Ishikawa (cell line): ENCODE measurements around the gene IRX2.

ENCODE experiments used
- CEBPB ChIP-seq: IDR thresholded peaks from 2 replicates; pipeline ENCODE4 v1.6.1; 2012
- CREB1 ChIP-seq: IDR thresholded peaks from 2 replicates; pipeline ENCODE4 v1.6.1; 2012; ENCODE audit warnings: low read depth
- EGR1 ChIP-seq: IDR thresholded peaks from 2 replicates; pipeline ENCODE4 v1.6.1; 2012
- EP300 ChIP-seq: IDR thresholded peaks from 2 replicates; pipeline ENCODE4 v1.6.1; 2012; ENCODE audit warnings: borderline replicate concordance
- FOXM1 ChIP-seq: IDR thresholded peaks from 2 replicates; pipeline ENCODE4 v1.6.1; 2012; ENCODE audit warnings: low read depth, borderline replicate concordance
- NFIC ChIP-seq: IDR thresholded peaks from 2 replicates; pipeline ENCODE4 v1.6.1; 2012
- RAD21 ChIP-seq: IDR thresholded peaks from 2 replicates; pipeline ENCODE4 v1.6.1; 2012; ENCODE audit warnings: low read depth
- TAF1 ChIP-seq: IDR thresholded peaks from 2 replicates; pipeline ENCODE4 v1.6.1; 2012; ENCODE audit warnings: low read depth, mild to moderate bottlenecking
- TCF12 ChIP-seq: IDR thresholded peaks from 2 replicates; pipeline ENCODE4 v1.6.1; 2012; ENCODE audit warnings: low read depth
- TEAD4 ChIP-seq: IDR thresholded peaks from 2 replicates; pipeline ENCODE4 v1.6.1; 2012
- USF1 ChIP-seq: IDR thresholded peaks from 2 replicates; pipeline ENCODE4 v1.6.1; 2012
- YY1 ChIP-seq: IDR thresholded peaks from 2 replicates; pipeline ENCODE4 v1.6.1; 2012; ENCODE audit warnings: low read depth
- ZBTB7A ChIP-seq: IDR thresholded peaks from 2 replicates; pipeline ENCODE4 v1.6.1; 2012; ENCODE audit warnings: low read depth
- TF ChIP-seq, protein P1 (sequence below): IDR thresholded peaks from 2 replicates; pipeline ENCODE4 v1.6.1; 2012
- TF ChIP-seq, protein P2 (sequence below): IDR thresholded peaks from 2 replicates; pipeline ENCODE4 v1.6.1; 2012; ENCODE audit warnings: low read depth, mild to moderate bottlenecking

The IRX2 gene

DNA sequence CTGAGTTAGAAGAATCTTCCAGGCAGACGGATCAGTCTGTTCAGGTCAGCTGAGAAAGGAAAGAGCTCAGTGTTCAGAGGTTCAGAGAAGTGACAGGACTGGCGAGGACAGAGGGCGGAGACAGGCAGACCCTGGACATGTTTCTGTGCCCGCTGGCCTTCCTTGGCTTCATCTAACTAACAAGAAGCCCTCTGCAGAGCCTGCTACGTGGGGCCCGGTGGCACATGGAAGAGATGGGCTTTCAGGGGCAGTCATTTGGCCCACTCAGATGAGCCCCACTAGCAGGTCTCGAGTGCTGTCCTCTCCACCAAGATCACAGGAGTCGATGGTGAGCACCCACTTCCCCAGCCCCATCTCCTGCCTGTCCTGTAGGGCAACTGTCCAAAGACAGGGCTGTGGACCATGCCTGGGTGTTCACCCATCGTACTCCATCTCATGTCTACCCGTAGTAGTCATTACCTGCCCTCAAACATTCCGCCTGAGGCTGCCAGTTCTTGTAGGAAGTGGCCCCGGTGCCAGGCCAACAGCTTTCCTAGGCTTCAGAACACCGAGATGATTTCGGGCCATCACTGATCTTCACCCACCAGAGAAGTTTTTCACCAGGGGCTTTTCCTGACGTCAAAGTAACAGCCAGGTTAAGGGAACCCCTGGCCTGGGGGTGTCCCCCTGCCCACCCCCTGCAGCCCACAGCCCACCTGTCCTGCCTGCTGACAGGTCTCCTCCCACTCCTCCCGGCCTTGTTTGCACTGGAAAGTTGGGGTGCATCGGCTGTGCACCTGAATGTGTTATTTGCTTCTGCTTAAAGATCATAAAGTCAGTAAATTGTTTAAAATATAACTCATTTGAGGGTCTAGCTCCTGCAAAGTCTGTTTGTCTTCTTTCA, 14.0 kb downstream of the IRX2 start:
- TF ChIP-seq, protein P1, sequence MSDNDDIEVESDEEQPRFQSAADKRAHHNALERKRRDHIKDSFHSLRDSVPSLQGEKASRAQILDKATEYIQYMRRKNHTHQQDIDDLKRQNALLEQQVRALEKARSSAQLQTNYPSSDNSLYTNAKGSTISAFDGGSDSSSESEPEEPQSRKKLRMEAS: no peak
- no peak for TF ChIP-seq TEAD4
- TF ChIP-seq, protein P2, sequence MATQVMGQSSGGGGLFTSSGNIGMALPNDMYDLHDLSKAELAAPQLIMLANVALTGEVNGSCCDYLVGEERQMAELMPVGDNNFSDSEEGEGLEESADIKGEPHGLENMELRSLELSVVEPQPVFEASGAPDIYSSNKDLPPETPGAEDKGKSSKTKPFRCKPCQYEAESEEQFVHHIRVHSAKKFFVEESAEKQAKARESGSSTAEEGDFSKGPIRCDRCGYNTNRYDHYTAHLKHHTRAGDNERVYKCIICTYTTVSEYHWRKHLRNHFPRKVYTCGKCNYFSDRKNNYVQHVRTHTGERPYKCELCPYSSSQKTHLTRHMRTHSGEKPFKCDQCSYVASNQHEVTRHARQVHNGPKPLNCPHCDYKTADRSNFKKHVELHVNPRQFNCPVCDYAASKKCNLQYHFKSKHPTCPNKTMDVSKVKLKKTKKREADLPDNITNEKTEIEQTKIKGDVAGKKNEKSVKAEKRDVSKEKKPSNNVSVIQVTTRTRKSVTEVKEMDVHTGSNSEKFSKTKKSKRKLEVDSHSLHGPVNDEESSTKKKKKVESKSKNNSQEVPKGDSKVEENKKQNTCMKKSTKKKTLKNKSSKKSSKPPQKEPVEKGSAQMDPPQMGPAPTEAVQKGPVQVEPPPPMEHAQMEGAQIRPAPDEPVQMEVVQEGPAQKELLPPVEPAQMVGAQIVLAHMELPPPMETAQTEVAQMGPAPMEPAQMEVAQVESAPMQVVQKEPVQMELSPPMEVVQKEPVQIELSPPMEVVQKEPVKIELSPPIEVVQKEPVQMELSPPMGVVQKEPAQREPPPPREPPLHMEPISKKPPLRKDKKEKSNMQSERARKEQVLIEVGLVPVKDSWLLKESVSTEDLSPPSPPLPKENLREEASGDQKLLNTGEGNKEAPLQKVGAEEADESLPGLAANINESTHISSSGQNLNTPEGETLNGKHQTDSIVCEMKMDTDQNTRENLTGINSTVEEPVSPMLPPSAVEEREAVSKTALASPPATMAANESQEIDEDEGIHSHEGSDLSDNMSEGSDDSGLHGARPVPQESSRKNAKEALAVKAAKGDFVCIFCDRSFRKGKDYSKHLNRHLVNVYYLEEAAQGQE: no peak
- no peak for TF ChIP-seq TCF12
- TF ChIP-seq NFIC: no peak
- TF ChIP-seq FOXM1: no peak
- TF ChIP-seq CEBPB: no peak

GRCh38 chr5:2736872-2737271, 14.6 kb downstream of the IRX2 start:
- no peak for TF ChIP-seq FOXM1
- TF ChIP-seq CEBPB: no peak
- no peak for TF ChIP-seq RAD21
- TF ChIP-seq TCF12: no peak

- TF ChIP-seq EP300 (no peak), NFIC (no peak), CEBPB (no peak), ZBTB7A (no peak), RAD21 (no peak), EGR1 (no peak), TCF12 (no peak), USF1 (no peak), TAF1 (no peak), TEAD4 (no peak)
- TF ChIP-seq, protein P1: no peak
These were observed 15.5 kb downstream of the IRX2 start for GRCh38 chr5:2735996-2736395.

DNA sequence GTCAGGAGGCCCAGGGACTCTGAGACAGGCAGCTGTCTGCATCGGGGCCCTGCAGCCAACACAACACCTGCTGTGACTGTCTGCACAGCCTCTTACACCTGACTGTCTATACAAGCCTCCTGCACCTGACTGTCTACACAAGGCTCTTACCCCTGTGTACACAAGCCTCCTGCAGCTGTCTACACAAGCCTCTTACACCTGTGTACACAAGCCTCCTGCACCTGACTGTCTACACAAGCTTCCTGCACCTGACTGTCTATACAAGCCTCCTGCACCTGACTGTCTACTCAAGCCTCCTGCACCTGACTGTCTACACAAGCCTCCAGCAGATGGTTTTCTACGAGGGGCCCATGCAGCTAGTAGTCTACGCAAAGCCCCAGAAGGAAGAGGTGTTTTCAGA, 18.6 kb downstream of the IRX2 start:
- TF ChIP-seq ZBTB7A: no peak
- TF ChIP-seq NFIC: no peak
- TF ChIP-seq, protein P2: no peak
- no peak for TF ChIP-seq USF1
- TF ChIP-seq, protein P1: no peak
- no peak for TF ChIP-seq EP300
- TF ChIP-seq CEBPB: no peak
- TF ChIP-seq CREB1: no peak
- no peak for TF ChIP-seq RAD21
- TF ChIP-seq TAF1: no peak

GRCh38 chr5:2732004-2732403, 19.5 kb downstream of the IRX2 start:
- no peak for TF ChIP-seq RAD21
- TF ChIP-seq TCF12: no peak
- TF ChIP-seq EP300: no peak

DNA sequence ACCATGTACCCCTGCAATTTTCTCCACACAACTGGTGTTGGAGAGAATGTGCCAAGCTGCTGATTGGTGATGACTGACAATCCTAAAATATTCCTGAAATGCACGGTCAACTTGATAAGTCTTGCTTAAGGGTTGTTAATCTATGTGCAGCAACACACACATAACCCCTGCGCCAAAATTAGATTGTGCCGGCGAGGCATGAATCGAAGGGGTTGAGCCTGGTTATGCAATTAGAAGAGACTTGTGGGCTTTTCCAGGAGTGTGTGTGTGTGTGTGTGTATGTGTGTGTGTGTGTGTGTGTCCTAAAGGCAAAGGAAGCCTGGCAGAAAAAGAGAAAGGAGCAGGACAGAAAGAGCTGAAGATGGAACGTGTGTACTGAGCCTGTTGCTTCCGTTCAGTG, 22.3 kb downstream of the IRX2 start:
- TF ChIP-seq CEBPB (no peak), TAF1 (no peak), EGR1 (no peak), FOXM1 (no peak), TCF12 (no peak), YY1 (no peak), NFIC (no peak), CREB1 (no peak), USF1 (no peak), EP300 (no peak)
- TF ChIP-seq, protein P2: no peak
